KMS-11 (cell line): ENCODE measurements around the gene SKP1.

Experiments used
- H2AFZ ChIP-seq: fragments of 200-600 bp; sonication (generic); 2 replicates; pipeline ENCODE4 v1.6.1; 2016; ENCODE audit warnings: antibody characterized with exemption, mixed run types, low read depth
- H3K27ac ChIP-seq: fragments of 200-600 bp; sonication (generic); 2 replicates; pipeline ENCODE4 v1.6.1; 2016; ENCODE audit warnings: mild to moderate bottlenecking, mixed run types
- H3K27me3 ChIP-seq: fragments of 200-600 bp; sonication (generic); 2 replicates; pipeline ENCODE4 v1.6.1; 2017; ENCODE audit warnings: mild to moderate bottlenecking, low read depth, mixed run types, moderate library complexity; ENCODE audit not compliant: insufficient read depth
- H3K36me3 ChIP-seq: fragments of 200-600 bp; sonication (generic); 2 replicates; pipeline ENCODE4 v1.6.1; 2017; ENCODE audit warnings: mild to moderate bottlenecking, mixed run types; ENCODE audit not compliant: insufficient read depth
- H3K4me1 ChIP-seq: fragments of 200-600 bp; sonication (generic); 2 replicates; pipeline ENCODE4 v1.6.1; 2016; ENCODE audit warnings: mild to moderate bottlenecking, low read depth, mixed run types; ENCODE audit not compliant: poor library complexity, severe bottlenecking
- H3K4me2 ChIP-seq: fragments of 200-600 bp; sonication (generic); 2 replicates; pipeline ENCODE4 v1.7.0; 2016; ENCODE audit warnings: mild to moderate bottlenecking, mixed run types
- H3K4me3 ChIP-seq: fragments of 200-600 bp; sonication (generic); IDR thresholded peaks from 2 replicates; pipeline ENCODE4 v1.6.1; 2017; ENCODE audit warnings: low read depth, low read length, mixed read lengths; ENCODE audit not compliant: insufficient read depth
- H3K79me2 ChIP-seq: fragments of 200-600 bp; sonication (generic); 2 replicates; pipeline ENCODE4 v1.6.1; 2016; ENCODE audit warnings: low read depth, mixed run types; ENCODE audit not compliant: insufficient read depth
- H3K9ac ChIP-seq: fragments of 200-600 bp; sonication (generic); 2 replicates; pipeline ENCODE4 v1.6.1; 2016; ENCODE audit warnings: mild to moderate bottlenecking, mixed run types
- H4K20me1 ChIP-seq: fragments of 200-600 bp; sonication (generic); 2 replicates; pipeline ENCODE4 v1.6.1; 2016; ENCODE audit warnings: mild to moderate bottlenecking, mixed run types; ENCODE audit not compliant: insufficient read depth
- TF ChIP-seq, protein P1 (sequence below): fragments of 200-600 bp; sonication (generic); conservative IDR thresholded peaks from 2 replicates; pipeline ENCODE4 v1.6.1; 2017; ENCODE audit warnings: low read depth, mild to moderate bottlenecking, antibody characterized with exemption, low read length, moderate library complexity, mixed read lengths

The SKP1 gene

DNA sequence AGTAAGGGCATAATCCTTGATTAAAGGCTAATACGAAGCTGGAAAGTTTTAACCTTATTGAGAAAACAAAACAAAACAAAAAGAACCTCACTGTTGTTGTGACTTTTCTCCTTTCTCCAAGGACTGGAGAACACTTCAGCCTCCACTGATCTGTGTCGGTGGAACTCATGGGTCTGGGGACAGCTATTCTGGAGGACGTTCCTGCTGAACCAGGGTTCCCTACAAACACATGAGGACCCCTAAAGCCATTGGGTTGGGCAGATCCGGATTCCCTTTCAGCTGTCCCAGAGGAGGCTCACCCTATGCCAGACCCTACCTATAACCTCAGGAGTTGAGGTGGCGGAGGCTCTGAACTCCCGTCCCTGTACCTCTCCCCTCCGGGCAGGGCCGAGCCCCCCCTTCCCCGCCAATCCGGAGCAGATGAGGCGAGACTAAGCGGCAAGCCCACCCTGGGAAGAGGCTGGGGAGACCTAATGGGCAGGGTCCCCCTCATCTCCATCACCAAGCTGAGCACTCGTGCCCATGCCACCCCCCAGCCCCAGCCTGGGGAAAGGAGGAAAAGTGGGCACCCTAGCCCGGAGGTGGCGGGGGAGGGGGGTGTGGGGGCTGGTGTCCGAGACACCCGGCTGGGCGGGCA, 63.9 kb downstream of the SKP1 start:
- H3K9ac ChIP-seq, result no peak overlapping the region
- H3K4me1 ChIP-seq, result no peaks in the 10 kb centered on the region
- H3K4me3 ChIP-seq, result no peak overlapping the region
- no peak overlapping the region for H3K27ac ChIP-seq
- no peaks in the 10 kb centered on the region for H3K79me2 ChIP-seq
- TF ChIP-seq, protein P1, sequence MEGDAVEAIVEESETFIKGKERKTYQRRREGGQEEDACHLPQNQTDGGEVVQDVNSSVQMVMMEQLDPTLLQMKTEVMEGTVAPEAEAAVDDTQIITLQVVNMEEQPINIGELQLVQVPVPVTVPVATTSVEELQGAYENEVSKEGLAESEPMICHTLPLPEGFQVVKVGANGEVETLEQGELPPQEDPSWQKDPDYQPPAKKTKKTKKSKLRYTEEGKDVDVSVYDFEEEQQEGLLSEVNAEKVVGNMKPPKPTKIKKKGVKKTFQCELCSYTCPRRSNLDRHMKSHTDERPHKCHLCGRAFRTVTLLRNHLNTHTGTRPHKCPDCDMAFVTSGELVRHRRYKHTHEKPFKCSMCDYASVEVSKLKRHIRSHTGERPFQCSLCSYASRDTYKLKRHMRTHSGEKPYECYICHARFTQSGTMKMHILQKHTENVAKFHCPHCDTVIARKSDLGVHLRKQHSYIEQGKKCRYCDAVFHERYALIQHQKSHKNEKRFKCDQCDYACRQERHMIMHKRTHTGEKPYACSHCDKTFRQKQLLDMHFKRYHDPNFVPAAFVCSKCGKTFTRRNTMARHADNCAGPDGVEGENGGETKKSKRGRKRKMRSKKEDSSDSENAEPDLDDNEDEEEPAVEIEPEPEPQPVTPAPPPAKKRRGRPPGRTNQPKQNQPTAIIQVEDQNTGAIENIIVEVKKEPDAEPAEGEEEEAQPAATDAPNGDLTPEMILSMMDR, result no peak
- H3K4me2 ChIP-seq, result no peak overlapping the region
- no peaks in the 10 kb centered on the region for H4K20me1 ChIP-seq
- H2AFZ ChIP-seq, result no peak overlapping the region
- peaks cover 17% of the 10 kb centered on the region; the same call in 1 of the 2 replicates for H3K27me3 ChIP-seq
- H3K36me3 ChIP-seq, result no peaks in the 10 kb centered on the region

DNA sequence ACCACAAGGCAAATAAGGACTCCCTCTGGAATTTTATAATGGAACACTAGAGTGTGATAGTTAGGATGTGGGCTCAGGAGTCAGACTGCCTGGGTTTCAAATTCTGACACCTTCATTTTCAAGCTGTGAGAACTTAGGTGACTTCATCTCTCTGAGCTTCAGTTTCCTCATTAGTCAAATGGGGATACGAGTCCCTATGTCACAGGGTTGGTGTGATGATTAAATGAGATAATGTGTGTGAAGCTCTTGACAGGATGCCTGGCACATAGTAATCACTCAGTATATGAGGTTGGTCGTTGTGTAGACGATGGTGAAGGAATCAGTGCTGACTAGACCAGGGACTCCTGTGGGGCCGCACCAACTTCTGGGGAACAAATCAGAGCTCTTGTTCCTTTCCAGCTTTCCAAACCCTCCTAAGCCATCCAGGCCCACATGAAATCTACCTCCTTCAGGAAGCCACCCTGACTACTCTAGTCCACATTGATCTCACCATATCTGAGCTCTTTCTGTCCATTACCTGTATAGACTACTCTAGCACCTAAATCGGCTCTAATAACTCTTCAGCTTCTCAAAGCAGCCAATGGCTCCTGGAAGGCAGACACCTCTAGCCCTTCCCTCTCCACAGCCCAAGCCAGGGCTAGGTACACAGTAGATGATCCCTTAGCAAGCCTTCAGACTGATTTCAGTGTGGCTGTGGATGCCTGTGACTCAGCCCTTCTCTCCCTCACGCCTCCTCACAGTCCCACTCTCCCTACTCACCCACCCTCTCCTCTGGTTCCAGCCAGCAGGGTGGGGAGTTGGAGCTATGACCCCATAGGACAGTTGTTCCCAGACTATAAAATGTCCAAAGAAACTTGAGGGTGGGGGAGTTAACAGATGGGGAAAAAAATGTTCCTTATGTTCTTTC, 64.8 kb downstream of the SKP1 start:
- H3K4me2 ChIP-seq, result no peak overlapping the region
- TF ChIP-seq, protein P1, result no peak
- H3K27me3 ChIP-seq, result peaks cover 17% of the 10 kb centered on the region; the same call in 1 of the 2 replicates
- H2AFZ ChIP-seq, result no peak overlapping the region
- H3K4me1 ChIP-seq, result no peaks in the 10 kb centered on the region
- no peak overlapping the region for H3K4me3 ChIP-seq
- H3K36me3 ChIP-seq, result no peaks in the 10 kb centered on the region
- H3K79me2 ChIP-seq, result no peaks in the 10 kb centered on the region
- H4K20me1 ChIP-seq, result no peaks in the 10 kb centered on the region
- H3K27ac ChIP-seq, result no peak overlapping the region
- H3K9ac ChIP-seq, result no peak overlapping the region

DNA sequence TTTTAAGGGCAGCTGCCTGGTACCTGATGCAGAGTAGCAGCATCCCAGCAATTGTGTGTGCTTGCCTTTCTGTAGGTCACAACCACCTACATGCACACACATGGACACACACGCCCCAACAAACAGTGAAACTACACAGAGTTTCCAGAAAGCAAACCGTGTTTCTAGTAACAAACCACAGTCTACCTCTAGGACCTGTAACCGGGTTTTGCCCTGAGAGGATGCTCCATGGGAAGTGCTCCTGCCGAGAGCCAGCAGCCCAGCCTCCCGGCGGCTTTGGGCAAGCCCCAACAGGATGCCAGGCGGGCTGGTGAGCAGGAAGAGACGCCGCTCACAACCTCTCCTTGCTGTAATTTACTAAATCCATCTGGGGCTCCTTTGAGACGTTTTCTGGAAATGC, 66.4 kb downstream of the SKP1 start:
- H3K4me2 ChIP-seq, result no peak overlapping the region
- H3K27me3 ChIP-seq, result peaks cover 7% of the 10 kb centered on the region; the same call in 1 of the 2 replicates
- H3K9ac ChIP-seq, result no peak overlapping the region
- no peaks in the 10 kb centered on the region for H3K79me2 ChIP-seq
- no peak overlapping the region for H2AFZ ChIP-seq
- H4K20me1 ChIP-seq, result no peaks in the 10 kb centered on the region
- H3K4me3 ChIP-seq, result no peak overlapping the region
- H3K4me1 ChIP-seq, result no peaks in the 10 kb centered on the region
- TF ChIP-seq, protein P1, result no peak
- H3K36me3 ChIP-seq, result no peaks in the 10 kb centered on the region
- H3K27ac ChIP-seq, result no peak overlapping the region

DNA sequence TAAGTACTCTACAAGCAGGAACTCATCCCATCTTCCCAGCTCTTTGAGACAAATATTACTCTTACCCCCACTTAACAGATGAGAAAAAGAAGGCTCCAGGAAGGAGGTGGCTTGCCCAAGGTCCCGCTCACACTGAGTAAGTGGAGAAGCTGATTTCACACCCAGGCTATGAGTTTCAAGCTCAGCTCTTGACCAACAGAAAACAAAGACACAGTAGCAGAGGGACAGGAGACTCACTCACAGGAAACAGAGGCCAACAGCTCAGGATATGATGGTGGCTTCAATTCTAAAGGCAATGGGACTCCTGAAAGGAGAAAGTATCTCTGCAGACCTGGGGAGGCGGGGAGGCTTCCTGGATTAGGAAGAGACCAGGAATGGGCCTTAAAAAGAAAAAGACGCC, 69.0 kb downstream of the SKP1 start:
- H2AFZ ChIP-seq, result no peak overlapping the region
- H3K79me2 ChIP-seq, result no peaks in the 10 kb centered on the region
- H3K27ac ChIP-seq, result no peak overlapping the region
- H3K9ac ChIP-seq, result no peak overlapping the region
- TF ChIP-seq, protein P1, result no peak
- no peaks in the 10 kb centered on the region for H3K4me1 ChIP-seq
- no peaks in the 10 kb centered on the region; the same call in 1 of the 2 replicates for H3K27me3 ChIP-seq
- no peak overlapping the region for H3K4me3 ChIP-seq
- no peaks in the 10 kb centered on the region for H3K36me3 ChIP-seq
- H4K20me1 ChIP-seq, result no peaks in the 10 kb centered on the region
- H3K4me2 ChIP-seq, result no peak overlapping the region
